Pancreas (tissue), 10 donors: ENCODE data around the gene ARHGEF16. TPM values are rescaled to one million over a fixed set of nuclear protein-coding genes. Genes with fewer than 3 reads are reported as not detected.

ENCODE experiments used
- ATAC-seq, 4 donors: fragments of 200-7000 bp; cut with Tn5 transposase; one replicate each; pipeline versions ENCODE4 v1.8.0 to v1.9.1; 2020; ENCODE audit warnings: mild to moderate bottlenecking in 4 of 4, moderate library complexity in 4 of 4
- DNase-seq, 6 donors: peaks; one replicate each; pipeline ENCODE4 v3.0.0-alpha.2; 2020
- FAIRE-seq: peaks from 2 replicates; lab custom pipeline; 2012; peaks lifted over from hg19 to GRCh38; lab: Jason Lieb, UNC
- H3K27ac ChIP-seq, 4 donors: fragments of 200-600 bp; sonication (generic); 1 replicate in 3 of 4; 2 replicates in 1 of 4; pipeline versions ENCODE4 v1.5.0 to v1.8.0; 2020
- H3K27me3 ChIP-seq, 4 donors: fragments of 200-600 bp; one replicate each; pipeline ENCODE4 v1.8.0; 2021
- H3K36me3 ChIP-seq, 3 donors: fragments of 200-600 bp; sonication (generic) in 1 of 3; one replicate each; pipeline versions ENCODE4 v1.5.0 to v1.8.0; 2020 to 2021
- H3K4me1 ChIP-seq, 3 donors: fragments of 200-600 bp; one replicate each; pipeline ENCODE4 v1.8.0; 2021
- H3K4me3 ChIP-seq, 4 donors: fragments of 200-600 bp; sonication (generic) in 2 of 4; one replicate each; pipeline versions ENCODE4 v1.5.0 to v1.8.0; 2020 to 2021
- H3K9me3 ChIP-seq, 4 donors: fragments of 200-600 bp; one replicate each; pipeline ENCODE4 v1.8.0; 2021
- WGBS, 2 donors: extraction: QIAGEN DNeasy Blood & Tissue Kit; methylation state at CpG; one replicate each; pipeline ENCODE4 v1.1.7; 2013; 5-methylcytosine and 5-hydroxymethylcytosine counted together
- intact Hi-C, 3 donors: fragments of 100-400 bp; cut with DNase I; formaldehyde crosslinking; loops; one replicate each; pipeline versions ENCODE4 v1.11.1 to v1.14.2; 2022
- polyA plus RNA-seq, 2 donors: library from polyadenylated mRNA; stranded (reverse); fragments of 200-250 nt; gene quantifications; one replicate each; pipeline ENCODE4 v1.2.3, GENCODE V29; 2013
- total RNA-seq, 6 donors: library from RNA; stranded (reverse); fragmentation: NEBNext Ultra II Directional in 4 of 6; extraction: Animal tissue kit (Norgen Biotek cat#: 25700) in 4 of 6; gene quantifications; one replicate each; pipeline versions ENCODE4 v1.2.1 to v1.2.4, GENCODE V29; 2021 to 2023
- TF ChIP-seq, protein P1 (sequence below), 4 donors: fragments of 200-600 bp; sonication (generic) in 3 of 4; IDR thresholded peaks; one replicate each; pipeline versions ENCODE4 v1.5.0 to v1.8.0; 2021; ENCODE audit warnings: antibody characterized with exemption in 4 of 4
- donor health status: healthy with polysubstance abuse.
- donor health status: DM: no; HTN: no; CAD: no; lungs with moderate emphysema.
- donor health status: DM: no; HTN: no; CAD: no.
- donor health status: control.
- donor health status: control.
- donor health status: Bipolar disorder and iron deficiency.
- donor health status: DM: yes; HTN: yes; CAD: no.
- donor health status: DM: no; HTN: no; CAD: no.
- donor health status: DM: no; HTN: no; CAD: no.
- donor health status: DM: yes; HTN: yes; CAD: no.

ARHGEF16 gene
- total and polyA plus RNA-seq, 8 donors, result 8.2 to 26.4 (median 9.8) TPM

DNA sequence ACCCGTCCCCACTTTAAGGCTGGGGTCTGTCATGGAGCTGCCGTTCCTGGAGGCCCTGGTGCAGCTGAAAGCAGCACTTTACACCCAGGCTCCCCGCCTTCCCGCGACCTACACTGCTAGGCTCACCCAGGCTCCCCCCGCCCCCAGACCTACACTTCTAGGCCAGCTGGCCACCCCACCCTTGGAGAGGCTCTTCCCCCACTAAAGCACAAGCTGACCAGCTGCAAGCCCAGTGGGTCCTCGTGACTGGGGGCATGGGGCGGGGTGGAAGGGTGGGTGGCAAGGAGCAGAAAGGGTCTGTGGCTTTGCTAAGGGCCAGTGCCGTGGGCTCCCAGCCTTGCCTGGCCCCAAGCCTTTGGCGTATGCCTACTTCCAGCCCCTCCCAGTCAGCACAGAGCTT is 9.7 kb upstream of the ARHGEF16 start:
- Histone ChIP-seq H3K4me3 (no peak overlapping the region), H3K36me3 (no peaks in the 10 kb centered on the region), H3K4me1 (no peaks in the 10 kb centered on the region), H3K9me3 (no peaks in the 10 kb centered on the region), H3K27ac (no peak overlapping the region), H3K27me3 (no peaks in the 10 kb centered on the region)
- no peak for ATAC-seq
- FAIRE-seq, result no peak
- WGBS, 2 donors, result 65 to 69% methylated on average over 10 of the region's 10 CpGs
- TF ChIP-seq, protein P1, sequence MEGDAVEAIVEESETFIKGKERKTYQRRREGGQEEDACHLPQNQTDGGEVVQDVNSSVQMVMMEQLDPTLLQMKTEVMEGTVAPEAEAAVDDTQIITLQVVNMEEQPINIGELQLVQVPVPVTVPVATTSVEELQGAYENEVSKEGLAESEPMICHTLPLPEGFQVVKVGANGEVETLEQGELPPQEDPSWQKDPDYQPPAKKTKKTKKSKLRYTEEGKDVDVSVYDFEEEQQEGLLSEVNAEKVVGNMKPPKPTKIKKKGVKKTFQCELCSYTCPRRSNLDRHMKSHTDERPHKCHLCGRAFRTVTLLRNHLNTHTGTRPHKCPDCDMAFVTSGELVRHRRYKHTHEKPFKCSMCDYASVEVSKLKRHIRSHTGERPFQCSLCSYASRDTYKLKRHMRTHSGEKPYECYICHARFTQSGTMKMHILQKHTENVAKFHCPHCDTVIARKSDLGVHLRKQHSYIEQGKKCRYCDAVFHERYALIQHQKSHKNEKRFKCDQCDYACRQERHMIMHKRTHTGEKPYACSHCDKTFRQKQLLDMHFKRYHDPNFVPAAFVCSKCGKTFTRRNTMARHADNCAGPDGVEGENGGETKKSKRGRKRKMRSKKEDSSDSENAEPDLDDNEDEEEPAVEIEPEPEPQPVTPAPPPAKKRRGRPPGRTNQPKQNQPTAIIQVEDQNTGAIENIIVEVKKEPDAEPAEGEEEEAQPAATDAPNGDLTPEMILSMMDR (IDR thresholded peaks at IDR 0.05), result no peak
- peak in 2 of 6 donors; percentile 9 to 49 for DNase-seq
- intact Hi-C loops, result no loop called here

DNA sequence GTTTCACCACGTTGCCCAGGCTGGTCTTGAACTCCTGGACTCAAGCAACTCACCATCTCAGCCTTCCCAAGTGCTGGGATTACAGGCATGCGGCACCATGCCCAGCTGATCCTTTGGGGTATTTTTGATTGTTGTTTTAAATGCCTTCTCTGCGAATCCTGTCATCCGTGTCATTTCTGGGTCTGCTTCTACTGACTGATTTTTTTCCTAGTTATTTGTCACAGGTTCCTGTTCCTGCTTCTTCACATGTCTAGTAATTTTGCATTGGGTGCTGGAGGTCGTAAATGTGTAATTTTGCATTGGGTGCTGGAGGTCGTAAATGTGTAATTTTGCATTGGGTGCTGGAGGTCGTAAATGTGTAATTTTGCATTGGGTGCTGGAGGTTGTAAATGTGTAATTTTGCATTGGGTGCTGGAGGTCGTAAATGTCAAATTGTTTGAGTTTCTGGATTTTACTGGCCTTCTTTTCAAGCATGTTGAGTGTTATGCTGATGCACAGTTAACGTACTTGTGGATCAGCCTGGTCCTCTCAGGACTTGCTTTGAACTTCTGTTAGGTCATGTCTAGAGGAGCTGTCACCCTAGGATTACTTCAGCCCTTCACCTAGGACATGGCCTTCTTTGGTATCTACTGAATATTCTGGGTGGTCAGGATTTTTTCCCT is 4.1 kb upstream of the ARHGEF16 start:
- 55 to 69% methylated on average over 9 of the region's 9 CpGs for WGBS, 2 donors
- intact Hi-C loops, result loop anchor here in 1 of 3 donors (10.0 kb wide), 1 partner anchor 174 kb away; the partner anchor contains the start of gene TPRG1L

DNA sequence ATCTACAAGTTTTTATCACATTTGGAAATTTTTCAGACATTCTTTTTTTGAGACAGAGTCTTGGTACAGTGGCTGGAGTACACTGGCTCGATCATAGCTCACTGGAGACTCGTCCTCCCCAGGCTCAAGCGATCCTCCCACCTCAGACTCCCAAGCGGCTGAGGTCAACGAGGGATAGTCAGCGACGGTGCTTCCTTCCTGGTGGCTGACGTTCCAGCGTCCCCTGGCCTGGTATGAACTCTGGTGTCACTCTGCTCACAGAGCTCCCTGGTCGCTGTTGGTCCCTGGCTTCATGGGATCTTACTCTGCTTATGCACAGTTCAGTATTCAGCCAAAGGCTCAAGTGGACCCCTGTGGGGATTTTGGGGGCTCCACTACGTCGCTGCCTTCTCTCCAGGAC is 3.5 kb upstream of the ARHGEF16 start:
- DNase-seq, result peak in 1 of 6 donors; percentile 27
- intact Hi-C loops, result loop anchor here in 1 of 3 donors (10.0 kb wide), 1 partner anchor 174 kb away; the partner anchor contains the start of gene TPRG1L
- Histone ChIP-seq H3K9me3 (no peaks in the 10 kb centered on the region), H3K27ac (no peak overlapping the region), H3K4me3 (no peak overlapping the region), H3K36me3 (no peaks in the 10 kb centered on the region), H3K4me1 (peaks cover 6 to 11% (median 8%) of the 10 kb centered on the region in 3 donors), H3K27me3 (no peaks in the 10 kb centered on the region)
- no peak for FAIRE-seq
- TF ChIP-seq, protein P1 (IDR thresholded peaks at IDR 0.05), result no peak
- no peak for ATAC-seq
- WGBS, 2 donors, result 54 to 66% methylated on average over 12 of the region's 12 CpGs

More for the DNA sequence above, 4.1 kb upstream of the ARHGEF16 start:
- Histone ChIP-seq H3K27ac (no peak overlapping the region), H3K4me3 (no peak overlapping the region), H3K27me3 (no peaks in the 10 kb centered on the region), H3K9me3 (no peaks in the 10 kb centered on the region), H3K36me3 (no peaks in the 10 kb centered on the region), H3K4me1 (peaks cover 6 to 10% (median 8%) of the 10 kb centered on the region in 3 donors)
- TF ChIP-seq, protein P1 (IDR thresholded peaks at IDR 0.05), result no peak
- no peak for DNase-seq
- FAIRE-seq, result no peak
- no peak for ATAC-seq

DNA sequence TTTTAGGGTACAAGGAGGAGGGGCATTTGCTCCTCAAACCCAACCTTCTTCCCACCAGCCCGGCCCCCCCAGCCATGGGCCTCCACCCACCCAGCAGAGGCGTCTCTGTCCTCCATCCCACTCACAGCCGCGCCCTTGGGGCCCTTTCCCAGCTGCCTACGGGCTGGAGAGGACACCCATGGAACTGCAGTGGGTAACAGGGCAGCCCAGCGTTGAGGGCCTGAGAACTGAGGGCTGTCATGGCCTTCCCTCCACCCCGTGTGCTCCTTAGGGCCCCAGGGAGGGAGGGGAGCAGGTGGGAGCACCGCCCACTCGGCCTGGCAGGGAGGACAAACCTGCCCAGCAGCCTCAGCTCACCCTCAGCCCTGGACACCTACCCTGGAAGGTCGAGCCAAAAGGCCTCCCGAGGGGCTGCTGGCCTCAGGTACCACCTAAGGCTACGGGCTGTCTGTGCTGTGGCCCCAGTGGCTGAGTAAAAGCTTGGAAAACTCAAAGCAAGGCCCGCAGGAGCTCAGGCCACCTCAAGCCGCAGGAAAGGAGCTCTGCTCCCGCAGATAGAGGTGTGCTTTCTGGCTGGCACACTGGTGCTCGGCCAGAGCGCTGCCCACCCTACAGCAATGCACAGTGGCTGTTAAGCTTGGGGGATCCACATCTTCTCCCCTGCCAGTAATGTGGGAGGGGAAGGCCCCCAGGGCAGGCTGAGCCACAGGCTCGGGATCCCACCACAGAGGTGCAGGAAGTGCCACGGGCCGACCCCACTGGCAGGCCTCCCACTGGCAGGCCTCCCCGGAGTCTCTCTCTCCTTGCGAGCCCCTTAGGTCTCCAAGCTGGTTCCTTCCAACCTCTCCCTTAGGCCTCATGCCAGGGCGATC is 2.2 kb upstream of the ARHGEF16 start:
- no peak for FAIRE-seq
- H3K27ac ChIP-seq, result no peak overlapping the region
- no peaks in the 10 kb centered on the region for H3K9me3 ChIP-seq
- no peak overlapping the region for H3K4me3 ChIP-seq
- peak in 2 of 6 donors; percentile 50 to 70 for DNase-seq
- ATAC-seq, result no peak
- H3K36me3 ChIP-seq, result no peaks in the 10 kb centered on the region
- TF ChIP-seq, protein P1 (IDR thresholded peaks at IDR 0.05), result no peak
- WGBS, 2 donors, result 53 to 63% methylated on average over 23 of the region's 23 CpGs
- intact Hi-C loops, result loop anchor here in 1 of 3 donors (2.0 to 10.0 kb wide), 2 partner anchors 31 to 173 kb away; partner anchors contain the start of gene TPRG1L
- no peaks in the 10 kb centered on the region for H3K27me3 ChIP-seq
- peaks cover 6 to 11% (median 8%) of the 10 kb centered on the region in 3 donors for H3K4me1 ChIP-seq
